Upper lobe of left lung (tissue), 6 donors: ENCODE results near the gene MRGPRD. TPM values are rescaled to one million over a fixed set of nuclear protein-coding genes. Genes with fewer than 3 reads are reported as not detected.

ENCODE experiments used
- ATAC-seq, 2 donors: fragments of 200-7000 bp; cut with Tn5 transposase; one replicate each; pipeline ENCODE4 v1.9.1; 2022; ENCODE audit warnings: mild to moderate bottlenecking in 2 of 2, moderate library complexity in 2 of 2; ENCODE audit not compliant: low FRiP score in 2 of 2
- DNase-seq, 2 donors: peaks; one replicate each; pipeline ENCODE4 v3.0.0-alpha.2; 2019 to 2020
- H3K27ac ChIP-seq, 4 donors: fragments of 200-600 bp; sonication (generic); one replicate each; pipeline ENCODE4 v1.5.1; 2016 to 2019
- H3K27me3 ChIP-seq, 4 donors: fragments of 200-600 bp; sonication (generic); one replicate each; pipeline ENCODE4 v1.5.1; 2017 to 2019
- H3K36me3 ChIP-seq, 4 donors: fragments of 200-600 bp; sonication (generic); one replicate each; pipeline ENCODE4 v1.5.1; 2016 to 2019
- H3K4me1 ChIP-seq, 4 donors: fragments of 200-600 bp; sonication (generic); one replicate each; pipeline ENCODE4 v1.5.1; 2018 to 2019
- H3K4me3 ChIP-seq, 4 donors: fragments of 200-600 bp; sonication (generic); one replicate each; pipeline ENCODE4 v1.5.1; 2017 to 2019; ENCODE audit warnings: mild to moderate bottlenecking in 2 of 4, moderate library complexity in 1 of 4
- H3K9me3 ChIP-seq, 4 donors: fragments of 200-600 bp; sonication (generic); one replicate each; pipeline ENCODE4 v1.5.1; 2018 to 2019
- CTCF ChIP-seq, 6 experiments: fragments of 450-650 bp in 4 of 6; fragments of 200-600 bp in 2 of 6; sonication (generic) in 2 of 6; IDR thresholded peaks; one replicate each; pipeline ENCODE4 v1.5.1; 2016 to 2019; ENCODE audit warnings: antibody characterized with exemption in 6 of 6
- EP300 ChIP-seq, 4 donors: sonication (generic); formaldehyde crosslinking; IDR thresholded peaks; one replicate each; pipeline ENCODE4 v1.5.1; 2017; ENCODE audit warnings: antibody characterized with exemption in 4 of 4, control low read depth in 2 of 4
- POLR2A ChIP-seq, 4 donors: fragments of 450-650 bp; IDR thresholded peaks; one replicate each; pipeline ENCODE4 v1.5.1; 2016 to 2017; ENCODE audit warnings: antibody characterized with exemption in 4 of 4, mild to moderate bottlenecking in 2 of 4
- POLR2AphosphoS5 ChIP-seq, 2 donors: sonication (generic); formaldehyde crosslinking; IDR thresholded peaks; one replicate each; pipeline ENCODE4 v1.5.1; 2017; ENCODE audit warnings: antibody characterized with exemption in 2 of 2
- WGBS, 2 donors: methylation state at CpG; one replicate each; pipeline ENCODE4 v1.1.5; 2017 to 2018; 5-methylcytosine and 5-hydroxymethylcytosine counted together
- total RNA-seq, 6 donors: library from RNA; depleted of rRNA in 4 of 6; stranded (reverse); fragments of >200 nt in 4 of 6; gene quantifications; one replicate each; pipeline versions ENCODE4 v1.1.0 to v1.2.1, GENCODE V29; 2016 to 2021
- donor health status: DM: no; HTN: no; CAD: no; lungs with moderate emphysema.
- donor health status: DM: no; HTN: yes; CAD: no; lungs with severe emphysema.

MRGPRD gene
- total RNA-seq, 6 donors from 2014 or later: not detected

- ATAC-seq (no peak), DNase-seq (no peak)
- Histone ChIP-seq H3K36me3 (peaks cover 0 to 9% (median 0%) of the 10 kb centered on the region in 4 donors), H3K27ac (peak overlapping the region in 2 of 4 donors; percentile 5 to 69), H3K4me3 (no peak overlapping the region), H3K9me3 (no peaks in the 10 kb centered on the region), H3K4me1 (peaks cover 5 to 18% (median 6%) of the 10 kb centered on the region in 4 donors), H3K27me3 (no peaks in the 10 kb centered on the region)
- no peak for TF ChIP-seq POLR2AphosphoS5 (IDR thresholded peaks at IDR 0.05)
- no peak for TF ChIP-seq EP300 (IDR thresholded peaks at IDR 0.05)
- TF ChIP-seq CTCF (IDR thresholded peaks at IDR 0.05): no peak
- no peak for TF ChIP-seq POLR2A (IDR thresholded peaks at IDR 0.05)
- 83% methylated on average over 9 of the region's 9 CpGs; no CpG with 5 or more reads in 1 of the 2 donors for WGBS, 2 donors
These were observed 22.6 kb upstream of the MRGPRD start for GRCh38 chr11:69003301-69003865.

- no peak for ATAC-seq
- WGBS, 2 donors: 80 to 86% methylated on average over 5 to 13 of the region's 13 CpGs
- H3K9me3 ChIP-seq: no peaks in the 10 kb centered on the region
- H3K36me3 ChIP-seq: peaks cover 0 to 9% (median 0%) of the 10 kb centered on the region in 4 donors
- no peak overlapping the region for H3K4me3 ChIP-seq
- H3K4me1 ChIP-seq: peaks cover 5 to 18% (median 7%) of the 10 kb centered on the region in 4 donors
- H3K27me3 ChIP-seq: no peaks in the 10 kb centered on the region
- no peak for DNase-seq
- H3K27ac ChIP-seq: peak overlapping the region in 2 of 4 donors; percentile 7 to 69
- TF ChIP-seq POLR2A (IDR thresholded peaks at IDR 0.05): no peak
- no peak for TF ChIP-seq EP300 (IDR thresholded peaks at IDR 0.05)
- TF ChIP-seq CTCF (IDR thresholded peaks at IDR 0.05): no peak
- TF ChIP-seq POLR2AphosphoS5 (IDR thresholded peaks at IDR 0.05): no peak
These were observed 21.9 kb upstream of the MRGPRD start for GRCh38 chr11:69002570-69003231.

- peaks cover 0 to 9% (median 0%) of the 10 kb centered on the region in 4 donors for H3K36me3 ChIP-seq
- ATAC-seq: no peak
- DNase-seq: no peak
- H3K4me1 ChIP-seq: peaks cover 5 to 18% (median 7%) of the 10 kb centered on the region in 4 donors
- no peak overlapping the region for H3K4me3 ChIP-seq
- H3K9me3 ChIP-seq: no peaks in the 10 kb centered on the region
- TF ChIP-seq EP300 (IDR thresholded peaks at IDR 0.05) (no peak), POLR2AphosphoS5 (IDR thresholded peaks at IDR 0.05) (no peak), POLR2A (IDR thresholded peaks at IDR 0.05) (no peak), CTCF (IDR thresholded peaks at IDR 0.05) (no peak)
- no peaks in the 10 kb centered on the region for H3K27me3 ChIP-seq
- 75 to 84% methylated on average over 6 of the region's 6 CpGs for WGBS, 2 donors
- H3K27ac ChIP-seq: peak overlapping the region in 2 of 4 donors; percentile 7 to 69
These were observed 21.4 kb upstream of the MRGPRD start for GRCh38 chr11:69002110-69002569.

- Histone ChIP-seq H3K36me3 (peaks cover 0 to 9% (median 0%) of the 10 kb centered on the region in 4 donors), H3K27ac (peak overlapping the region in 3 of 4 donors; percentile 61 to 69 (median 65)), H3K4me1 (peaks cover 5 to 18% (median 7%) of the 10 kb centered on the region in 4 donors), H3K27me3 (no peaks in the 10 kb centered on the region), H3K4me3 (no peak overlapping the region), H3K9me3 (no peaks in the 10 kb centered on the region)
- ATAC-seq (no peak), DNase-seq (peak in 1 of 2 donors; percentile 44)
- TF ChIP-seq CTCF (IDR thresholded peaks at IDR 0.05): no peak
- no peak for TF ChIP-seq EP300 (IDR thresholded peaks at IDR 0.05)
- TF ChIP-seq POLR2AphosphoS5 (IDR thresholded peaks at IDR 0.05): no peak
- TF ChIP-seq POLR2A (IDR thresholded peaks at IDR 0.05): no peak
- WGBS, 2 donors: 55 to 87% methylated on average over 10 to 23 of the region's 23 CpGs
These were observed 20.7 kb upstream of the MRGPRD start for GRCh38 chr11:69001243-69002081.
